ENCODE results near the gene DISC1.

DISC1 gene

DNA sequence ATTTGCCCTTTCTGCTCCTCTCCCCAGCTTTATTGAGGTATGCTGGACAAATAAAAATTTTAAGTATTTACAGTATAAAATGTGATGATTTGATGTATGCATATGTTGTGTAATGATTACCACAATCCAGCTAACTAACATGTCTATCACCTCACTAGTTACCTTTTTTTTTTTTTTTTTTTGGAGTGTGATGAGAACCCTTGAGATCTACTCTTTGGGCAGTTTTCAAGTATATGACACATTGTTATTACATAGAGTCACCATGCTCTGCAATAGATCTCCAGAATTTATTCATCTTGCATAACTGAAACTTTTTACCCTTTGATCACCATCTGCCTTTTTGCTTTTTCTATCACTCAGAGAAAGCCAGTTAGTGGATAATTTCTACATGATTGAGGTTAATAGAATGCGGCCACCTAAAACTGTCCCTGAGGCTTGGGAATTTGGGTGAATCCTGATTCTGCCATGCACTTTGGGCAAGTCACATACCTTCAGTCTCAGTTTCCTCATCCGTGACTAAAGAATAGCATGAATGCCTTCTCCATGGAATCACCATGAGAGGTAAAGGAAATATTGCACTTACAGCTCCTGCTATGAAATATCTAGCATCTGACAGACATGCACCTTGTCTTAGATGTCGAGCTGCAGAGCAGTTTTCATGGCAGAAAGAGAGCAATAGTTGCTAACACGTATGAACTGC lies 295.2 kb downstream of the DISC1 start:
- DNase-seq (ENCODE audit: low read depth in 1 of 2, low spot score in 1 of 2), result no peak

GRCh38 chr1:231923491-231924041 lies 297.0 kb downstream of the DISC1 start:
- DNase-seq (ENCODE audit: low read depth in 1 of 2, low spot score in 1 of 2), result no peak

- no peak for DNase-seq (ENCODE audit: low read depth in 1 of 2, low spot score in 1 of 2)
Measured at GRCh38 chr1:231924180-231924579, 297.6 kb downstream of the DISC1 start.

- DNase-seq (ENCODE audit: low read depth in 1 of 2, low spot score in 1 of 2), result no peak
Measured at GRCh38 chr1:231925864-231926263, 299.3 kb downstream of the DISC1 start.

GRCh38 chr1:231926340-231926739 lies 299.8 kb downstream of the DISC1 start:
- no peak for DNase-seq (ENCODE audit: low read depth in 1 of 2, low spot score in 1 of 2)

GRCh38 chr1:231926933-231927332 lies 300.3 kb downstream of the DISC1 start:
- DNase-seq (ENCODE audit: low read depth in 1 of 2, low spot score in 1 of 2), result no peak

GRCh38 chr1:231927431-231927830 lies 300.8 kb downstream of the DISC1 start:
- DNase-seq (ENCODE audit: low read depth in 1 of 2, low spot score in 1 of 2), result no peak

DNA sequence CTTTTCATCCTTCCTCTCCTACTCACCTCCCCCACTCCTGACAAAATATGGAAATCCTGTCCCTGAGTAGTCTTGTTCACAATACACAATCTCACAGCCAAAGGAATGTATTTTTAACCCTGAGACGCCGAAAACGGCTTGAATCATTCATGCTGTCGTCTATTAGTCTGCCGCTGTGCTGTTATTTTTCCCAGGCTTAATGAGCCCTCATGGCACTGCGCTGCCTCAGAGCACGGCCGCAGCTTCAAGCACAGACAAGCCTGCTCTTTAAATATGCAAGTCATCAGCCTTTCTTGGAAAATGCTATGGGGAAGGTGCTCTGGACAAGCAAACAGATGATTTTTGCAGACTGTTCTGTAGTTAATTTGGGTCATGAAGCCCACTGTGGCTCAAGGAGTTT lies 302.7 kb downstream of the DISC1 start:
- DNase-seq (ENCODE audit: low read depth in 1 of 2, low spot score in 1 of 2), result no peak

GRCh38 chr1:231930257-231930947 lies 303.8 kb downstream of the DISC1 start:
- no peak for DNase-seq (ENCODE audit: low read depth in 1 of 2, low spot score in 1 of 2)

DNA sequence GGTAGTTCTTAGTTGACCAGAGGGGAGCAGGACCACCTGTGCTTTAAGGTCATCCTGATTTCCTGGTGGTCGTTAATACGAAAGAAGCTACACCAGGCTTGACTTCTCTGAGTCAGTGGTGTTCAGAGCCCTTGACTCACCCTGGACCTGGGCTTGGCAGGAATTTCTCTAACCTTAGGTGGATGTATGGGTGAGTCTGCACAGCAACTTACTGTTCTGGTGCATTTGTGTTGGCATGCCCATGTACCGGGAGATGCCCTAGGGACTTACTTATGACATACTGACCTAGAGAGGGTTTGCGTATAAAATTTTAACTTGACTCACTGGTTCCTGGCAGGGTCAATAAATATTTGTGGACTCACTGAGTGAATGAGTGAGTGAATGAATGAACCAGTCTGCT lies 304.6 kb downstream of the DISC1 start:
- DNase-seq (ENCODE audit: low read depth in 1 of 2, low spot score in 1 of 2), result no peak

- DNase-seq (ENCODE audit: low read depth in 1 of 2, low spot score in 1 of 2), result peak; percentile 22 to 24
Measured at GRCh38 chr1:231931846-231932454, 305.4 kb downstream of the DISC1 start.

DNA sequence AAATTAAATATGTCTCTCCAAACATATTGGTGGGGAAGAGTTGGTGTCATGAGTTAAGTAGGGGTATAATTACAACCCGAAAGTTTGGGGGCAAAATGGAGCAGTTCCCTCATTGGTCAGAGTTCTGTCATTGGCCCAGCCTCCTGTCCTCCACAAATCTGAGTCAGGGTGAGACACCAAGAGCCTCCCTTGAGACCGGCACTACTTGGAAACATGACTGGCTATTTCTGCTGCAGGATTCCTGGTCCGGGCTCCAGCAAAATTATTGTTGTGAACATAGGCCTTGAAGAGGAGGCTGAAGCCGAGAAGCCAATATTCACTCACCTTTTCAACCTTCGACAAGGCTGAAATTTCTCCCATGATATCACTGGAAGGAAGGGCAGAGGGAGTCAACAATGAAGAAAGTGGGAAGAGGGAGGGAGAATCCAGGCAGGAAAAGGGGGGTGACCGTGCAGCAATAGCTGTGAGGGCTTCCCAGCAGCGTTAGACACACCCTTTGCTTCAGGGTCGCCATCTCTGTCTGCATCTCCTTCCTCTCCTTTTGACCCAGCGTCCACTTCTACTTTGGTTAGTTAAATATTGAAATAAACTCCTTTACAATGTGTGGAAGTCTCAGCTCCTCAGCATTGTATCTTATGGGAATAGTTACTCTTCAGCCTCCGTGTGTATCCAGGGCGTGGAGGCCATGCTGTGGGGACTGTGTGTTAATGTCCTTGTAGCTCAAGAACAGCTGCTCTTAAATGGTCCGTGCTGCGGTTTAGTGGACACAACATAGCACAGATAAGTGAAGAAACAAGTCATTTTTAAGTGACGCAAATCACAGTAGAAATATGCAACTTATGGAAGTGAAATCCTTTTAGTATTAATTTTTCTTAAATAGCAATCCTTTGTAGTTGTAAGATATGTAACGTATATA lies 307.4 kb downstream of the DISC1 start:
- DNase-seq (ENCODE audit: low read depth in 1 of 2, low spot score in 1 of 2), result no peak

GRCh38 chr1:231934797-231935196 lies 308.2 kb downstream of the DISC1 start:
- DNase-seq (ENCODE audit: low read depth in 1 of 2, low spot score in 1 of 2), result no peak

DNA sequence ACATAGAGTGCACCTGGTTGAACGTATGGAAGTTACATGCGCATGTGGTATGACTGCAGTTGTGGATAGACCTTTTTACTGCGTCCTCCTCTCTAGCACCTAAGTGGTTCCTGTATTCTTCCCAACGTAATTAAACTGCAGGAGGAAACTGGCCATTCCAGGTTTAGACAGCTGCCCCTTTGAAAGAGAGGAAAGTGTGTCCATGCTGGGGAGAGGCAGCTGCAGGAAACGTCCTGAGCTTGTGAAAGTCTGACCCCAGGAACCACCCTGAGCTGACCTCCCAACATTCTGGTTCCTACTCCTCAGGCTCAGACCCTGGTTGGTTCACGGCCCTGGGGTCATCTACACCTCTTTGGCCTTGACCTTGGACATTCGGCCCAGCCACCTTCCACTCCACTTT lies 309.3 kb downstream of the DISC1 start:
- DNase-seq (ENCODE audit: low read depth in 1 of 2, low spot score in 1 of 2), result no peak

- no peak for DNase-seq (ENCODE audit: low read depth in 1 of 2, low spot score in 1 of 2)
Measured at GRCh38 chr1:231936983-231937775, 310.6 kb downstream of the DISC1 start.

DNA sequence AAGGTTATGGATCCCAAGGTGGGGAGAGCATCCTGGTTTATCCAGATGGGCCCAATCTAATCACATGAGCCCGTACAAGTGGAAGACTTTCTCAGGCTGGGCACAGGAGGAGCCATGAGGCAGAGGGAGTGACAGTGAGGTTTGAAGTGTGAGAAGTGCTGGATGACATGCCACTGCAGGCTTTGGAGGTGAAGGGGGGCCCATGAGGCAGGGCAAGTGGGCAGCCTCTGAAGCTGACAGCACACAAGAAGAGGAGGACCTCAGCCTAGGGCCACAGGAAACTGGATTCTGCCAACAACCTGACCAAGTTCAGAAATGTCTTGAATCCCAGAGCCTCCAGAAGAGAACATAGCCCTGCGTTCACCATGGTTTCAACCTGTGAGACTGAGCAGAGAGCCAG lies 311.6 kb downstream of the DISC1 start:
- DNase-seq (ENCODE audit: low read depth in 1 of 2, low spot score in 1 of 2), result no peak

GRCh38 chr1:231938711-231939110 lies 312.1 kb downstream of the DISC1 start:
- no peak for DNase-seq (ENCODE audit: low read depth in 1 of 2, low spot score in 1 of 2)

- DNase-seq (ENCODE audit: low read depth in 1 of 2, low spot score in 1 of 2), result no peak
Measured at GRCh38 chr1:231939118-231939517, 312.5 kb downstream of the DISC1 start.

- no peak for DNase-seq (ENCODE audit: low read depth in 1 of 2, low spot score in 1 of 2)
Measured at GRCh38 chr1:231940116-231940515, 313.5 kb downstream of the DISC1 start.

DNA sequence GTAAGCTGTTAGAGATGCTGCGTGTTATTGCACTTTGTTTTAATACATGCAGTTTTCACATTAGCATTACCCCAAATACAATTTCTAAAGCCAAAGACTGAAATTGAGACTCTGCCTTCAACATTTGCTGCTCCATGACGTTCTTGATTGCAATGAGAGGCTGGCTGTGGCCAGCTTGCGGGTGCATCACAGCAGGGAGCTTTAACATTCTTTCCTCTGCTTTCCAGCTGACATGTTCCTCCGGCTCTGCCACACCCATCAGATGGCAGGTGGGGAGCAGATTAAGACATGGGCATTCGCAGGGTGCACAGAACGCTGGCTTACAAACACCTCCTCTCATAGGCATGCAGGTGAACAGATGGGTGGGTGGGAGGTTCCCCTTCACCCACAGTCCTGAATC lies 314.1 kb downstream of the DISC1 start:
- no peak for DNase-seq (ENCODE audit: low read depth in 1 of 2, low spot score in 1 of 2)

All from activated CD4-positive, alpha-beta T cell treated with anti-CD3 and anti-CD28 coated beads, Interleukin-2, amount 50 U/mL, for 24 hours (primary cell).